Activated CD8-positive, alpha-beta memory T cell treated with anti-CD3 and anti-CD28 coated beads for 4 hours (primary cell): ENCODE results near the gene MSLN.

Experiments
- DNase-seq, 2 donors: peaks; one replicate each; pipeline ENCODE4 v3.0.0-alpha.2; 2020; ENCODE audit warnings: low read depth in 2 of 2

The MSLN gene

DNA sequence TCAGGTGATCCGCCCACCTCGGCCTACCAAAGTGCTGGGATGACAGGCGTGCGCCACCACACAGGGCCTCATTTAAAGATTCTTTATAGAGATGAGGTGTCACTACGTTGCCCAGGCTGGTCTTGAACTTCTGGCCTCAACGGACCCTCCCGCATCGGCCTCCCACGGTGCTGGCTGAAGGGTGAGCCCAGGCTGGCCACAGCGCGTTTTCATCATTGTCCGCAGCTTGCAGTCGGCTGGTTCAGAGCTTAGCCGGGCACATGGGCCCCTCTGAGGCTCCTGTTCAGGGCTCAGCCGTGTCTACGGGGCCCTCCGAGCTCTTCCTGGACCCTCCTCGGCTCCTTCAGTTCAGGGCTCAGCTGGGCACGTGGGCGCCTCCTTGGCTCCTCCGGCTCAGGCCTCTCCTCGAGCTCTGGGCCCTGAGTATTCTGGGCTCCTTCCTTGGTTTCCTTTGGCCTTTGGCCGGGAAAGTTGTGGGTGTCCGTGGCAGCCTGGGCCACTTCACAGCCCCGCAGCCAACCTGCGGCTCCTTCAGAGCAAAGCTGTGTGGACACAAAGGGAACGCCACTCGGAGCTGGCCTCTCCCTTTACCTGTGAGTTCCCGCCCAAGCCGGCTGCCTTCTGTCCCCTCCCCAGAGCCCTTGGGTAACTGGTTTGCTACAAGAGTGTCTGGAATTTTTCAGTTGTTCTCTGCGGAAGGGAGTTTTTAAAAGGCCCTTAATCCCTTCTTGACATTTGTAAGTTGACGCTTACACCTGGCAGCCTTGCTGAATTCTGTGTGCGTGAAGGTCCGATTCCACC lies 1.2 kb upstream of the MSLN start:
- no peak for DNase-seq

- DNase-seq, result no peak
Measured at GRCh38 chr16:760065-760464, 469 bp upstream of the MSLN start.

- no peak for DNase-seq
Measured at GRCh38 chr16:761625-762513, 1.3 kb downstream of the MSLN start.

- no peak for DNase-seq
Measured at GRCh38 chr16:762595-763268, 2.2 kb downstream of the MSLN start.

- no peak for DNase-seq
Measured at GRCh38 chr16:763369-764183, 3.0 kb downstream of the MSLN start.

DNA sequence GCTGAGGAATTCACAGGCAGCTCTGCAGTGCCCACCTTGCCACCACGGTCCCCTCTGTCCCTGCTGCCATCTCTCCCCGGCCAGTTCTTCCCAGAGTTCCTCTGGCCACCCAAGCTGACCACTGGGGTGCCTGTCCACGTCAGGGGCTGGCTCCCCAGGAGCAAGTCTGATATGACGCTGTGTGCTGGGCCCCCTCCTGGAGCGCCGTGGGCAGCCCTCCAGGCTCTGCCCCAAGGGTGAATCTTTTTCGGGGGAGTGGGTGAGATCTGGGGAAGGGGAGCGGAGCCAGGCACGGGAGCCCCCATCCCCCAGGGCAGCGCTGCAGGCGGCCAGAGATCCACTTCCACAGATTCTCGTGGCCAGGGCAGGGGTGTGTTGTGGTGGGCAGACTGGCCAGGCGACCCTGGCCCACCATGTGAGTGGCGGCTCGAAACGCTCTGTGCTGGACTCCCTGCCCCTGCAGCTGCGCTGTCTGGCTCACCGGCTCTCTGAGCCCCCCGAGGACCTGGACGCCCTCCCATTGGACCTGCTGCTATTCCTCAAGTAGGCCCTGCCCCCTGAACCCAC lies 3.7 kb downstream of the MSLN start:
- DNase-seq, result no peak

GRCh38 chr16:764848-765487 lies 4.4 kb downstream of the MSLN start:
- DNase-seq, result no peak

DNA sequence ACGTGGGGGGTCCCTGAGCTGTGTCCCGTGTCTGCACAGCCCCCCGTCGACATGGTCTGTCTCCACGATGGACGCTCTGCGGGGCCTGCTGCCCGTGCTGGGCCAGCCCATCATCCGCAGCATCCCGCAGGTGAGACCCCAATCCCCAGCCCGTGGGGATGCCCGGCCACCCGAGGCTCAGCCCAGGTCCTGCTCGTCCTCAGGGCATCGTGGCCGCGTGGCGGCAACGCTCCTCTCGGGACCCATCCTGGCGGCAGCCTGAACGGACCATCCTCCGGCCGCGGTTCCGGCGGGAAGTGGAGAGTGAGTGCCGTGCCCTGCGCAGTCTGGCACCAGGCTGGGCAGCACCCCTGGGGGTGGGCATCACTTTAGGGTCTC lies 4.9 kb downstream of the MSLN start:
- no peak for DNase-seq

DNA sequence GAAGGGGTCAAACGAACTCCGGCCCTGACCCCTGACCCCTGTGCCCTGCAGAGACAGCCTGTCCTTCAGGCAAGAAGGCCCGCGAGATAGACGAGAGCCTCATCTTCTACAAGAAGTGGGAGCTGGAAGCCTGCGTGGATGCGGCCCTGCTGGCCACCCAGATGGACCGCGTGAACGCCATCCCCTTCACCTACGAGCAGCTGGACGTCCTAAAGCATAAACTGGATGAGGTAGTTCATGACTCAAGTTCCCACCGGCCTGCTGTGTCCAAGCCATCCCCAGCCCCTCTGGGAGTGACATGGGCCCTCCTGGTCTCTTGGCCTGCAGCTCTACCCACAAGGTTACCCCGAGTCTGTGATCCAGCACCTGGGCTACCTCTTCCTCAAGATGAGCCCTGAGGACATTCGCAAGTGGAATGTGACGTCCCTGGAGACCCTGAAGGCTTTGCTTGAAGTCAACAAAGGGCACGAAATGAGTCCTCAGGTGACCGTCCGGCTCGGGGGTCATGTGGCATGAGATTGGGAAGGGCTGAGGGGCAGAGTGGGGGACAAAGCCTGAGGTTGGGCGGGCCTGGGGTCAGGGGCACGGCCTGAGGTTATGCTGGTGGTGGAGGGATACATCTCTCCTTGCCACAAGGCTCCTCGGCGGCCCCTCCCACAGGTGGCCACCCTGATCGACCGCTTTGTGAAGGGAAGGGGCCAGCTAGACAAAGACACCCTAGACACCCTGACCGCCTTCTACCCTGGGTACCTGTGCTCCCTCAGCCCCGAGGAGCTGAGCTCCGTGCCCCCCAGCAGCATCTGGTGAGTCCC lies 5.7 kb downstream of the MSLN start:
- DNase-seq, result no peak

- no peak for DNase-seq
Measured at GRCh38 chr16:766820-767640, 6.5 kb downstream of the MSLN start.

DNA sequence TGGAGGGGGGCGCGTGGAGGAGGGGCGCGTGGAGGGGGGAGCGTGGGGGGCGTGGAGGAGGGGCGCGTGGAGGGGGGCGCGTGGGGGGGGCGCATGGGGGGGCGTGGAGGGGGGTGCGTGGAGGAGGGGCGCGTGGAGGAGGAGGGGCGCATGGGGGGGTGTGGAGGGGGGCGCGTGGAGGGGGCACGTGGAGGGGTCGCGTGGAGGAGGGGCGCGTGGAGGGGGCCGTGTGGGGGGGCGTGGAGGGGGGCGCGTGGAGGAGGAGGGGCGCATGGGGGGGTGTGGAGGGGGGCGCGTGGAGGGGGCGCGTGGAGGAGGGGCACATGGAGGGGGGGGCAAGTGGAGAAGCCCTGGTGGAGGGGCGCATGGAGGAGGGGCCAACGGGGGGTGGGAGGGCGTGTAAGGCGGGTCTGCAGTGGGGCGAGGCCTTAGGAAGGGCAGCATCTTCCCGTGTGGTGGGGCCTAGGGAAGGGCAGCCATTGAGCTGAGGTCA lies 7.3 kb downstream of the MSLN start:
- DNase-seq, result no peak

- no peak for DNase-seq
Measured at GRCh38 chr16:768428-768827, 7.9 kb downstream of the MSLN start.

- no peak for DNase-seq
Measured at GRCh38 chr16:769184-769784, 8.8 kb downstream of the MSLN start.

DNA sequence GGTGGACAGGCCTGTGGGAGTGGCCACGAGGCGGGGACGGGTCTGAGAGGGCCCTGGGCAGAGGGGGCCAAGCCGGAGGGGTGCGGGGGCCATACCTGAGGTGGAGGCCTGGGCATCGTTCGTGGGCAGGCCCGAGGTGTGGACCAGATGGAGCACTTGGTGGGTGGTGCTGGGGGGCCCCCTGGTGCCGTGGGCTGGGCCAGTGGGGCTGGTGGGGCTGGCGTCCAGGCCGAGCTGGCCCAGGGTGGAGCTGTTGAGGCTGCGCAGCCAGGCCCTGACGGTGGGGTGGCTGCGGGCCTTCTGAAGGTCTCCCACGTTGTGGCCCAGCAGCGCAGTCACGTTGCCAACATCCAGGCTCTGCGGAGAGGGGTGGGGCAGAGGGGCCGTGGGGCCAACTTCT lies 9.4 kb downstream of the MSLN start:
- DNase-seq, result no peak

- DNase-seq, result no peak
Measured at GRCh38 chr16:770411-770810, 9.9 kb downstream of the MSLN start.

- no peak for DNase-seq
Measured at GRCh38 chr16:772959-773358, 12.4 kb downstream of the MSLN start.

- no peak for DNase-seq
Measured at GRCh38 chr16:774086-775001, 13.8 kb downstream of the MSLN start.
